Kidney epithelial cell (primary cell): ENCODE results near the gene CELSR1. TPM values are rescaled to one million over a fixed set of nuclear protein-coding genes. Genes with fewer than 3 reads are reported as not detected.

Experiments
- DNase-seq: peaks from one replicate; pipeline ENCODE4 v3.0.0-alpha.2; 2010; ENCODE audit warnings: low read depth
- H3K27me3 ChIP-seq: 2 replicates; pipeline ENCODE4 v1.6.0; 2011; ENCODE audit warnings: low read length; ENCODE audit not compliant: control insufficient read depth, insufficient read depth
- H3K36me3 ChIP-seq: 2 replicates; pipeline ENCODE4 v1.5.1; 2011; ENCODE audit warnings: low read length; ENCODE audit not compliant: control insufficient read depth, insufficient read depth
- H3K4me3 ChIP-seq: 2 replicates; pipeline ENCODE4 v1.5.1; 2011; ENCODE audit warnings: low read depth, mild to moderate bottlenecking, control low read depth, low read length
- total RNA-seq: library from RNA; depleted of rRNA; stranded (reverse); fragments of >200 nt; gene quantifications from 2 replicates; pipeline ENCODE4 v1.2.3, GENCODE V29; 2015
- TF ChIP-seq, protein P1 (sequence below): IDR thresholded peaks from 2 replicates; pipeline ENCODE4 v1.5.1; 2011; ENCODE audit warnings: mild to moderate bottlenecking, moderate library complexity, low read length, control low read depth, inconsistent platforms; ENCODE audit not compliant: insufficient read depth, poor library complexity, severe bottlenecking

The CELSR1 gene
- total RNA-seq, 1 donor from 2014 or later = 180 TPM

DNA sequence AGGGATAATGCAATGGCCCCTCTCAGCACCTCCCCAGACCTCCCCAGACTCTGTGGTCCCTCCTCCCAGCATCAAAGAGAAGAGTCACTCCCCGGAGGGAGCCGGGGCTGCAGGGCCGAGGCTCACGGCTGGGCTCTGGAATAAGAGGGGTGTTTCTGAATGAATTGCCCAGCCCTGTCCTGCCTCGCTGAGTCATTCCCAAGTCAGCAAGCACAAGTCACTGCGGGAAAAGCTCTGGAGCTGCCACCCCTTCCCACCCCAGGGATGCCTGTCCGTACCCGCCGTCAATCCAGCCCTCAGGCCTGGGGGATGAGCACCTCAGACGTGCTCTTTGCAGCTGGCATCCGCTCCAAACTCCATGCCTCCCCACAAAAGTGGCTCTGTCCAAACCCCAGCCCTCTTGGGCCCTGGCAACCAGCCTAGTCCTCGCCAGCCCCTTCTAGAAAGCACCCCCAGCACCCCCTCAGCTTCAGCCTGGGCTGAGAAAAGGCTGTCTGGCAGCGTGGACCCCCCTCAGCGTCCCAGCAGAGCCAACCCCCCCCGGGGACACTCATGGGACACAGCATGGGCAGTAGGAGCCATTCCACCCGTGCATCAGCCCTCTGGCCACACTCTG, 22.7 kb downstream of the CELSR1 start:
- H3K27me3 ChIP-seq = no peaks in the 10 kb centered on the region
- TF ChIP-seq, protein P1, sequence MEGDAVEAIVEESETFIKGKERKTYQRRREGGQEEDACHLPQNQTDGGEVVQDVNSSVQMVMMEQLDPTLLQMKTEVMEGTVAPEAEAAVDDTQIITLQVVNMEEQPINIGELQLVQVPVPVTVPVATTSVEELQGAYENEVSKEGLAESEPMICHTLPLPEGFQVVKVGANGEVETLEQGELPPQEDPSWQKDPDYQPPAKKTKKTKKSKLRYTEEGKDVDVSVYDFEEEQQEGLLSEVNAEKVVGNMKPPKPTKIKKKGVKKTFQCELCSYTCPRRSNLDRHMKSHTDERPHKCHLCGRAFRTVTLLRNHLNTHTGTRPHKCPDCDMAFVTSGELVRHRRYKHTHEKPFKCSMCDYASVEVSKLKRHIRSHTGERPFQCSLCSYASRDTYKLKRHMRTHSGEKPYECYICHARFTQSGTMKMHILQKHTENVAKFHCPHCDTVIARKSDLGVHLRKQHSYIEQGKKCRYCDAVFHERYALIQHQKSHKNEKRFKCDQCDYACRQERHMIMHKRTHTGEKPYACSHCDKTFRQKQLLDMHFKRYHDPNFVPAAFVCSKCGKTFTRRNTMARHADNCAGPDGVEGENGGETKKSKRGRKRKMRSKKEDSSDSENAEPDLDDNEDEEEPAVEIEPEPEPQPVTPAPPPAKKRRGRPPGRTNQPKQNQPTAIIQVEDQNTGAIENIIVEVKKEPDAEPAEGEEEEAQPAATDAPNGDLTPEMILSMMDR = no peak
- no peaks in the 10 kb centered on the region for H3K36me3 ChIP-seq
- no peak overlapping the region for H3K4me3 ChIP-seq
- DNase-seq = no peak

DNA sequence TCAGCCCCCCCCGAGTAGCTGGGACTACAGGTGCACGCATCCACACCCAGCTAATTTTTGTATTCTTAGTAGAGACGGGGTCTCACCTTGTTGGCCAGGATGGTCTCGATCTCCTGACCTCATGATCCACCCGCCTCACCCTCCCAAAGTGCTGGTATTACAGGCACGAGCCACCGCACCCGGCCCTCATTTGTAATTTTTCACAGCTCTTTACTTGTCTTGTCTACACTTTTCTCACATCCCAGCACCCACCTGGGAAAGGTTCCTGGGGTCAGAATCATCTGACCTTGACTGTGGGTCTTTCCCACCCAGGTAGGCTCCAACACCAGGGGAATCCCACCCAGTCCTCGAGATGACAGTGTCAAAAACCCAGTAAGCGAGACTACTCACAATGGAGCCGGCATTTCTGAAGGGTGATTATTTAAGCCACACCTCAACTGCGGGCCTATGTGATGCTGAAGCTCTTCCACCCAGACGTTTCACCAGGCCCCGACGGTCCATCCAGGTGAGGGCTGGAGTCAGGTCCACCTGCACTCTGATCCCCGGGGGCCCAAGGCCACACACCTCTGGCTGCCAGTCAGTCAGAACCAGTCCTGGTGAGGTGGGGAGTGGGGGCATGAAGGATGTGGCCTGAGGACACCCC, 23.4 kb downstream of the CELSR1 start:
- TF ChIP-seq, protein P1 = no peak
- no peak for DNase-seq
- H3K36me3 ChIP-seq = no peaks in the 10 kb centered on the region
- H3K27me3 ChIP-seq = no peaks in the 10 kb centered on the region
- H3K4me3 ChIP-seq = no peak overlapping the region

DNA sequence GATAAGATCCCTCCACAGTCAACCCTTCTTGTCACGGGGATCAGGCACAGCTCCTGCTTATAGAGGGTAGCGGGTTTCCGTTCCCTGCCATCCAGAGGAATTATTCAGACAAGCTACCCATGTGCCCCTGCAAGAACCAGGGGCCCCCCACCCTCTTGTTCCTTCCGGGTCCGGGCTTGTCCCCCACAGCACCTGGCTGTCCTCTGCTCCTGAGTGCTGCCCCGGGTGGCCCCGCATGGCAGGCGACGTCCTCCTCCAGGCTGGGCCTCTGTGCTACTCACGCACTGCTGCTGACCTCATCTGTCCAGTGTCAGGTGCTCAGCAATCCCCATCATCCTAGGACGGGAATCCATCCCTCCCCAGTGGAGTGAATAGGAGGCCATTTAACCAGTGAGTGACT, 24.7 kb downstream of the CELSR1 start:
- H3K36me3 ChIP-seq = no peaks in the 10 kb centered on the region
- TF ChIP-seq, protein P1 = no peak
- H3K4me3 ChIP-seq = no peak overlapping the region
- no peak for DNase-seq
- H3K27me3 ChIP-seq = no peaks in the 10 kb centered on the region

DNA sequence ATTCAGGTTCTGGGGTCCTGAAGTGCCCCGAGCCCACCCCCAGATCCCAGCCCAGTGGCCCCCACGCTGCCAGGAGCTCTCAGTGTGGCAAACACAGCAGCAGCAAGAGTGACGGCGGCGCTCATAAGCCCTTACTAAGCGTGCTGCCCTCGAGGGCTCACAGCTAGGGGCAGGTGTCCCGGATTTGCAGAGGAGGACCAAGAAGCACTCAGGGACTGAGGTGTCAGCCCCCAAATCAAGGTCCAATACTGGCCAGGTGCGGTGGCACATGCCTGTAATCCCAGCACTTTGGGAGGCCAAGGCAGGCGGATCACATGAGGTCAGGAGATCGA, 25.4 kb downstream of the CELSR1 start:
- Histone ChIP-seq H3K36me3 (no peaks in the 10 kb centered on the region), H3K4me3 (no peak overlapping the region), H3K27me3 (no peaks in the 10 kb centered on the region)
- DNase-seq = no peak
- TF ChIP-seq, protein P1 = no peak

DNA sequence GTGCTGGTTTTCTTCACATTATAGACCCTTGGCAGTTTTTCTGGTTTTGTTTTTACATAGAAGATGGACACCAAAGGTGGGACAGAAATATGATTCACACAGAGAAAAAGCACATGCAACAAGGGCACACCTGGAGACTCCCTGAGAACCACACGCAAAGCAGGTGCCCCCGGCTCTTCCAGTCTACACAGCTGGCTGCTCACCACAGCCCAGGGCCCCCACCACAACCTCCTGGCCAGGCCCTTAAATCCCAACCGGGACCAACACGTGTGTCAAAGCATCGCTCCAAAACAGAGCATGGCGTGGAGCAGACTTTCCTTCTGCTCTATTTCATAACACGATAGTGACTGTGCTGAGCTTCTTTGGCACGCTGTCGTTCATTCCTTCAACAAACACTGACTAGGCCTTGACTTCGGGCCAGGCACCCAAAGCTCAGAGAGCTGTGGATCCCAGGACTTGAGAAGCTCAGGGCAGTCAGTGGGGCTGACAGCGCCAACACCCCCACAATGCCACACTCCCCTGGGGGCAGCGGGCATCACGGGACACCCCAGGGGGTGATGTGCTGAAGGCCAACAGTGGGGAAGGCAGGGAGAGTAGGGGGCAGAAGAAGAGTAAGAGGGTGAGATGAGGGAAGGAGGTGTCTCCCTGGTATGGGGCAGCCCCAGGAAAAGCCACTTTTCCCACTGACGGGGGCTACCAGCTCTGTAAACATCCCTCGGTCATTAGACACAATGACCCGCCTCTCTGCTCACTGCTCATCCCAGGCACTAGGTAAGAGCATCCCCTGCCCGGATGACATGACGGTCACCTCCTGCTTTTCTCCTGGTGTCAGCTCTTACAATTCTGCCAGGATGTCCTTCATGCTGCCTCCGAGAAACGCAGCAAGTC, 26.0 kb downstream of the CELSR1 start:
- no peak for DNase-seq
- H3K27me3 ChIP-seq = no peaks in the 10 kb centered on the region
- TF ChIP-seq, protein P1 = no peak

More for the DNA sequence above, 26.0 kb downstream of the CELSR1 start:
- Histone ChIP-seq H3K36me3 (no peaks in the 10 kb centered on the region), H3K4me3 (no peak overlapping the region)
